Stimulated activated CD4-positive, alpha-beta T cell treated with anti-CD3 and anti-CD28 coated beads, Interleukin-12 subunit alpha, Interleukin-12 subunit beta, amount 100 ng/mL, for 24 hours (primary cell): Measurements from ENCODE around the gene ENO1.
A peak's percentile ranks its signal among the peaks of the same experiment; 100 is the strongest.
"Not testable (repeated sequence)": the region's sequence is repeated elsewhere in the genome, so short reads cannot be mapped to it uniquely, and the experiment has no call there.

Experiments used
- DNase-seq, 2 experiments: peaks; one replicate each; pipeline ENCODE4 v3.0.0-alpha.2; 2020; ENCODE audit warnings: low read depth in 2 of 2

ENO1 gene

GRCh38 chr1:8845104-8846097, 33.1 kb downstream of the ENO1 start:
- no peak for DNase-seq

GRCh38 chr1:8844501-8845006, 33.9 kb downstream of the ENO1 start:
- DNase-seq = no peak

- DNase-seq = no peak
These were observed 37.1 kb downstream of the ENO1 start for GRCh38 chr1:8841395-8841794.

GRCh38 chr1:8839990-8840389, 38.5 kb downstream of the ENO1 start:
- DNase-seq = no peak

GRCh38 chr1:8835941-8836643, 42.4 kb downstream of the ENO1 start:
- DNase-seq = no peak

- DNase-seq = no peak
These were observed 47.1 kb downstream of the ENO1 start for GRCh38 chr1:8831340-8831739.

- DNase-seq = not testable (repeated sequence)
These were observed 47.8 kb downstream of the ENO1 start for GRCh38 chr1:8830732-8831131.

- no peak for DNase-seq
These were observed 52.5 kb downstream of the ENO1 start for GRCh38 chr1:8825985-8826481.

- no peak for DNase-seq
These were observed 55.2 kb downstream of the ENO1 start for GRCh38 chr1:8823295-8823664.

GRCh38 chr1:8822373-8823294, 55.9 kb downstream of the ENO1 start:
- no peak for DNase-seq

- DNase-seq = no peak
These were observed 57.4 kb downstream of the ENO1 start for GRCh38 chr1:8821084-8821483.

GRCh38 chr1:8818789-8819188, 59.7 kb downstream of the ENO1 start:
- DNase-seq = not testable (repeated sequence)

GRCh38 chr1:8818325-8818775, 60.1 kb downstream of the ENO1 start:
- DNase-seq = no peak

GRCh38 chr1:8817412-8818324, 60.8 kb downstream of the ENO1 start, which contains the start of gene RERE:
RERE (minus strand) TSS chr1:8817640.
- peak; percentile 91 for DNase-seq

GRCh38 chr1:8816831-8817411, 61.6 kb downstream of the ENO1 start:
- no peak for DNase-seq

- DNase-seq = no peak
These were observed 62.2 kb downstream of the ENO1 start for GRCh38 chr1:8816264-8816663.

GRCh38 chr1:8815582-8816151, 62.8 kb downstream of the ENO1 start:
- DNase-seq = no peak

GRCh38 chr1:8814865-8815264, 63.6 kb downstream of the ENO1 start:
- no peak for DNase-seq

- no peak for DNase-seq
These were observed 64.5 kb downstream of the ENO1 start for GRCh38 chr1:8813991-8814390.
